Measurements from ENCODE around the gene SLC6A17. TPM values are rescaled to one million over a fixed set of nuclear protein-coding genes. Genes with fewer than 3 reads are reported as not detected.

SLC6A17 gene
- total and polyA plus RNA-seq, 9 of the 15 experiments (the other 6 are each of a cell fraction or from before 2014, with no cell fraction given) = not detected

DNA sequence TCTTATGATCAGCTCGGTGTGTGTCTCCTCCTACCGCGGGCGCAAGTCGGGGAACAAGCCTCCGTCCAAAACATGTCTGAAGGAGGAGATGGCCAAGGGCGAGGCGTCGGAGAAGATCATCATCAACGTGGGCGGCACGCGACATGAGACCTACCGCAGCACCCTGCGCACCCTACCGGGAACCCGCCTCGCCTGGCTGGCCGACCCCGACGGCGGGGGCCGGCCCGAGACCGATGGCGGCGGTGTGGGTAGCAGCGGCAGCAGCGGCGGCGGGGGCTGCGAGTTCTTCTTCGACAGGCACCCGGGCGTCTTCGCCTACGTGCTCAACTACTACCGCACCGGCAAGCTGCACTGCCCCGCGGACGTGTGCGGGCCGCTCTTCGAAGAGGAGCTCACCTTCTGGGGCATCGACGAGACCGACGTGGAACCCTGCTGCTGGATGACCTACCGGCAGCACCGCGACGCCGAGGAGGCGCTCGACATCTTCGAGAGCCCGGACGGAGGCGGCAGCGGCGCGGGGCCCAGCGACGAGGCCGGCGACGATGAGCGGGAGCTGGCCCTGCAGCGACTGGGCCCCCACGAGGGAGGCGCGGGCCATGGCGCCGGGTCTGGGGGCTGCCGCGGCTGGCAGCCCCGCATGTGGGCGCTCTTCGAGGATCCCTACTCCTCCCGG lies 61.3 kb downstream of the SLC6A17 start (continued):
- TF ChIP-seq, protein P1, sequence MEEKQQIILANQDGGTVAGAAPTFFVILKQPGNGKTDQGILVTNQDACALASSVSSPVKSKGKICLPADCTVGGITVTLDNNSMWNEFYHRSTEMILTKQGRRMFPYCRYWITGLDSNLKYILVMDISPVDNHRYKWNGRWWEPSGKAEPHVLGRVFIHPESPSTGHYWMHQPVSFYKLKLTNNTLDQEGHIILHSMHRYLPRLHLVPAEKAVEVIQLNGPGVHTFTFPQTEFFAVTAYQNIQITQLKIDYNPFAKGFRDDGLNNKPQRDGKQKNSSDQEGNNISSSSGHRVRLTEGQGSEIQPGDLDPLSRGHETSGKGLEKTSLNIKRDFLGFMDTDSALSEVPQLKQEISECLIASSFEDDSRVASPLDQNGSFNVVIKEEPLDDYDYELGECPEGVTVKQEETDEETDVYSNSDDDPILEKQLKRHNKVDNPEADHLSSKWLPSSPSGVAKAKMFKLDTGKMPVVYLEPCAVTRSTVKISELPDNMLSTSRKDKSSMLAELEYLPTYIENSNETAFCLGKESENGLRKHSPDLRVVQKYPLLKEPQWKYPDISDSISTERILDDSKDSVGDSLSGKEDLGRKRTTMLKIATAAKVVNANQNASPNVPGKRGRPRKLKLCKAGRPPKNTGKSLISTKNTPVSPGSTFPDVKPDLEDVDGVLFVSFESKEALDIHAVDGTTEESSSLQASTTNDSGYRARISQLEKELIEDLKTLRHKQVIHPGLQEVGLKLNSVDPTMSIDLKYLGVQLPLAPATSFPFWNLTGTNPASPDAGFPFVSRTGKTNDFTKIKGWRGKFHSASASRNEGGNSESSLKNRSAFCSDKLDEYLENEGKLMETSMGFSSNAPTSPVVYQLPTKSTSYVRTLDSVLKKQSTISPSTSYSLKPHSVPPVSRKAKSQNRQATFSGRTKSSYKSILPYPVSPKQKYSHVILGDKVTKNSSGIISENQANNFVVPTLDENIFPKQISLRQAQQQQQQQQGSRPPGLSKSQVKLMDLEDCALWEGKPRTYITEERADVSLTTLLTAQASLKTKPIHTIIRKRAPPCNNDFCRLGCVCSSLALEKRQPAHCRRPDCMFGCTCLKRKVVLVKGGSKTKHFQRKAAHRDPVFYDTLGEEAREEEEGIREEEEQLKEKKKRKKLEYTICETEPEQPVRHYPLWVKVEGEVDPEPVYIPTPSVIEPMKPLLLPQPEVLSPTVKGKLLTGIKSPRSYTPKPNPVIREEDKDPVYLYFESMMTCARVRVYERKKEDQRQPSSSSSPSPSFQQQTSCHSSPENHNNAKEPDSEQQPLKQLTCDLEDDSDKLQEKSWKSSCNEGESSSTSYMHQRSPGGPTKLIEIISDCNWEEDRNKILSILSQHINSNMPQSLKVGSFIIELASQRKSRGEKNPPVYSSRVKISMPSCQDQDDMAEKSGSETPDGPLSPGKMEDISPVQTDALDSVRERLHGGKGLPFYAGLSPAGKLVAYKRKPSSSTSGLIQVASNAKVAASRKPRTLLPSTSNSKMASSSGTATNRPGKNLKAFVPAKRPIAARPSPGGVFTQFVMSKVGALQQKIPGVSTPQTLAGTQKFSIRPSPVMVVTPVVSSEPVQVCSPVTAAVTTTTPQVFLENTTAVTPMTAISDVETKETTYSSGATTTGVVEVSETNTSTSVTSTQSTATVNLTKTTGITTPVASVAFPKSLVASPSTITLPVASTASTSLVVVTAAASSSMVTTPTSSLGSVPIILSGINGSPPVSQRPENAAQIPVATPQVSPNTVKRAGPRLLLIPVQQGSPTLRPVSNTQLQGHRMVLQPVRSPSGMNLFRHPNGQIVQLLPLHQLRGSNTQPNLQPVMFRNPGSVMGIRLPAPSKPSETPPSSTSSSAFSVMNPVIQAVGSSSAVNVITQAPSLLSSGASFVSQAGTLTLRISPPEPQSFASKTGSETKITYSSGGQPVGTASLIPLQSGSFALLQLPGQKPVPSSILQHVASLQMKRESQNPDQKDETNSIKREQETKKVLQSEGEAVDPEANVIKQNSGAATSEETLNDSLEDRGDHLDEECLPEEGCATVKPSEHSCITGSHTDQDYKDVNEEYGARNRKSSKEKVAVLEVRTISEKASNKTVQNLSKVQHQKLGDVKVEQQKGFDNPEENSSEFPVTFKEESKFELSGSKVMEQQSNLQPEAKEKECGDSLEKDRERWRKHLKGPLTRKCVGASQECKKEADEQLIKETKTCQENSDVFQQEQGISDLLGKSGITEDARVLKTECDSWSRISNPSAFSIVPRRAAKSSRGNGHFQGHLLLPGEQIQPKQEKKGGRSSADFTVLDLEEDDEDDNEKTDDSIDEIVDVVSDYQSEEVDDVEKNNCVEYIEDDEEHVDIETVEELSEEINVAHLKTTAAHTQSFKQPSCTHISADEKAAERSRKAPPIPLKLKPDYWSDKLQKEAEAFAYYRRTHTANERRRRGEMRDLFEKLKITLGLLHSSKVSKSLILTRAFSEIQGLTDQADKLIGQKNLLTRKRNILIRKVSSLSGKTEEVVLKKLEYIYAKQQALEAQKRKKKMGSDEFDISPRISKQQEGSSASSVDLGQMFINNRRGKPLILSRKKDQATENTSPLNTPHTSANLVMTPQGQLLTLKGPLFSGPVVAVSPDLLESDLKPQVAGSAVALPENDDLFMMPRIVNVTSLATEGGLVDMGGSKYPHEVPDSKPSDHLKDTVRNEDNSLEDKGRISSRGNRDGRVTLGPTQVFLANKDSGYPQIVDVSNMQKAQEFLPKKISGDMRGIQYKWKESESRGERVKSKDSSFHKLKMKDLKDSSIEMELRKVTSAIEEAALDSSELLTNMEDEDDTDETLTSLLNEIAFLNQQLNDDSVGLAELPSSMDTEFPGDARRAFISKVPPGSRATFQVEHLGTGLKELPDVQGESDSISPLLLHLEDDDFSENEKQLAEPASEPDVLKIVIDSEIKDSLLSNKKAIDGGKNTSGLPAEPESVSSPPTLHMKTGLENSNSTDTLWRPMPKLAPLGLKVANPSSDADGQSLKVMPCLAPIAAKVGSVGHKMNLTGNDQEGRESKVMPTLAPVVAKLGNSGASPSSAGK (IDR thresholded peaks at IDR 0.05) = no peak
- no peak for TF ChIP-seq FOXK2 (conservative IDR thresholded peaks at IDR 0.05 in 1 of 2, IDR thresholded peaks at IDR 0.05 in 1 of 2; ENCODE audit: low read depth in 2 of 2)
- no peak for TF ChIP-seq SRSF9 (IDR thresholded peaks at IDR 0.05; ENCODE audit: borderline replicate concordance, low read depth, low read length)
- no peak for TF ChIP-seq U2AF2 (optimal IDR thresholded peaks at IDR 0.05; ENCODE audit: low read depth, low read length)
- TF ChIP-seq, protein P2, sequence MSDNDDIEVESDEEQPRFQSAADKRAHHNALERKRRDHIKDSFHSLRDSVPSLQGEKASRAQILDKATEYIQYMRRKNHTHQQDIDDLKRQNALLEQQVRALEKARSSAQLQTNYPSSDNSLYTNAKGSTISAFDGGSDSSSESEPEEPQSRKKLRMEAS (CRISPR knock-in tag; IDR thresholded peaks at IDR 0.05) = no peak
- no peak for TF ChIP-seq MAFG (tag; conservative IDR thresholded peaks at IDR 0.05)
- TF ChIP-seq SLC30A9 (CRISPR knock-in tag; IDR thresholded peaks at IDR 0.05) = no peak
- TF ChIP-seq RFX7 (CRISPR knock-in tag; IDR thresholded peaks at IDR 0.05) = no peak

Data from K562 (cell line).